ENCODE results near the gene AIFM3. TPM values are rescaled to one million over a fixed set of nuclear protein-coding genes. Genes with fewer than 3 reads are reported as not detected.

AIFM3 gene
- total and polyA plus RNA-seq, 2 of the 13 experiments (the other 11 are each of a cell fraction or from before 2014, with no cell fraction given), result 9.0 to 15.3 TPM

- TF ChIP-seq CAMTA2 (CRISPR knock-in tag; IDR thresholded peaks at IDR 0.05; ENCODE audit: borderline replicate concordance) (no peak), HMGXB4 (CRISPR knock-in tag; IDR thresholded peaks at IDR 0.05; ENCODE audit: borderline replicate concordance in 1 of 2, low read depth in 1 of 2) (peak; percentile 25 to 76; a peak in 3 of 4 replicates), ZNF776 (CRISPR knock-in tag; IDR thresholded peaks at IDR 0.05) (no peak; the same call in 1 of the 2 replicates), E2F5 (CRISPR knock-in tag; conservative IDR thresholded peaks at IDR 0.05) (no peak), SMAD9 (CRISPR knock-in tag; IDR thresholded peaks at IDR 0.05) (no peak), ARNT2 (CRISPR knock-in tag; IDR thresholded peaks at IDR 0.05; ENCODE audit: low read depth) (no peak), SRSF4 (IDR thresholded peaks at IDR 0.05; ENCODE audit: low read depth, low read length, poor library complexity, severe bottlenecking) (no peak), ZNF670 (CRISPR knock-in tag; IDR thresholded peaks at IDR 0.05; ENCODE audit: borderline replicate concordance) (peak; percentile 22; the same call in 1 of the 2 replicates), PAWR (CRISPR knock-in tag; IDR thresholded peaks at IDR 0.05; ENCODE audit: borderline replicate concordance) (no peak), PRPF4 (IDR thresholded peaks at IDR 0.05; ENCODE audit: low read depth, low read length, poor library complexity, severe bottlenecking) (no peak), MLLT10 (CRISPR knock-in tag; IDR thresholded peaks at IDR 0.05) (no peak), ZNF17 (CRISPR knock-in tag; IDR thresholded peaks at IDR 0.05) (no peak), U2AF1 (optimal IDR thresholded peaks at IDR 0.05; ENCODE audit: low read depth, low read length) (no peak), SATB2 (CRISPR knock-in tag; IDR thresholded peaks at IDR 0.05) (no peak), ZFX (CRISPR knock-in tag; IDR thresholded peaks at IDR 0.05; ENCODE audit: low read depth) (no peak), ZNF282 (IDR thresholded peaks at IDR 0.05; ENCODE audit: partially characterized antibody) (no peak), NR2F6 (IDR thresholded peaks at IDR 0.05) (no peak), NR2F6 (CRISPR knock-in tag; IDR thresholded peaks at IDR 0.05) (no peak), JARID2 (CRISPR knock-in tag; IDR thresholded peaks at IDR 0.05; ENCODE audit: insufficient replicate concordance) (no peak), KDM1A (CRISPR knock-in tag; IDR thresholded peaks at IDR 0.05) (no peak), KAT7 (CRISPR knock-in tag; IDR thresholded peaks at IDR 0.05; ENCODE audit: borderline replicate concordance) (no peak), SAP130 (CRISPR knock-in tag; IDR thresholded peaks at IDR 0.05; ENCODE audit: low read depth) (0 out of 2 replicates have a peak, but pooled peaks have one; percentile 31), ZNF713 (CRISPR knock-in tag; IDR thresholded peaks at IDR 0.05) (no peak), SNAPC2 (CRISPR knock-in tag; IDR thresholded peaks at IDR 0.05) (no peak), TBX3 (IDR thresholded peaks at IDR 0.05; ENCODE audit: borderline replicate concordance) (no peak), ELK4 (CRISPR knock-in tag; IDR thresholded peaks at IDR 0.05; ENCODE audit: borderline replicate concordance) (no peak), ZBTB25 (CRISPR knock-in tag; IDR thresholded peaks at IDR 0.05) (no peak)
These were observed 10.6 kb upstream of the AIFM3 start (continued) for GRCh38 chr22:20956258-20957101.
